Activated CD4-positive, alpha-beta T cell treated with anti-CD3 and anti-CD28 coated beads, Interleukin-2, amount 50 U/mL, for 24 hours (primary cell): ENCODE results near the gene RFX4.

ENCODE experiments used
- DNase-seq, 2 donors: peaks; one replicate each; pipeline ENCODE4 v3.0.0-alpha.2; 2020; ENCODE audit warnings: low read depth in 1 of 2, low spot score in 1 of 2

RFX4 gene

DNA sequence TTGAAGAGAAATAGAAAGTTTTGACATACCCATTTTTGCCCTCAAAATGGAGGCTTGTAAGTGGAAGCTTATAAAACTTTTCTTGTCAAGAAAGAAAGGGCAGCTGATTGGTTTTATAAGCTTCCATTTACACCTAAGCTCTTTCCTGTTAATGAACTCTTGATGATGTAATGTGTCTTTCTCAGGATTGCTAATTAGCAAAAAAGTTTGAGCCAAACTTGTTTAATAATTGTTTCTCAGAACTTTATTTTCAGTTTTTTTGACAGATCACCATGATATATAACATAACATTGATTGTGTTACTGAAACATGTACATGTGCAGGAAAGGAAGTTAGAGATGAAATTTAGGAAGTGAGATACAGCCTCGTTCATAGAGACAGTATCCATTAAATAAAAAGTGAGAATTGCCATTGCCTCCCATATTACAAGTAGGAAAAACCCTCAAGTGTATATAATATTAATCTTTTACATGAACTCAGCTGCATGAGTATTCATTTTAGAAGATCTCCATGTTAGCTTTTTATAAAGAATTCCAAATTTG lies 218.4 kb downstream of the RFX4 start:
- DNase-seq = no peak

GRCh38 chr12:106801830-106802533 lies 219.2 kb downstream of the RFX4 start:
- no peak for DNase-seq

DNA sequence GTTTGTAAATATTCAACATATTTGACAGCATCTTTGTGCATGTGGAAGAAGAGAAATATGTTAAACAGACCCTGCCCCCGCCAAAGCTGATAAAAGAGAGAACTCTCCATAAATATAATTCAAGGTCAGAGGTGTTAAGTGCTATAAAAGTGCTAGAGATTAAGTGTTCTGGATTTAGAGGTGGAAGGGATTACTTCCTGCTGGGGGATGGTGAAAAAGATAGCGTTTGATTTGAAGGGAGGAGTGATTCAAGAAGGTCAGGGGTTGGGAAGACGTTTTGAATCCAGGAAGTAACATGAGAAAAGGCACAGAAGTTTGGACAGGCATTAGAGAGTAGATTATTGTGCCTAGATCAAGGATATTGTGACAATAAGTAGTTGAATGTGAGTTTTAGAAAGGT lies 221.9 kb downstream of the RFX4 start:
- DNase-seq = no peak
